GM12891 (cell line): Measurements from ENCODE around the gene NFIX.

ENCODE experiments used
- POLR2A ChIP-seq: IDR thresholded peaks from 2 replicates; pipeline ENCODE4 v1.6.1; 2011; ENCODE audit warnings: low read depth, low read length, control low read depth
- POLR2AphosphoS5 ChIP-seq: IDR thresholded peaks from 2 replicates; pipeline ENCODE4 v1.6.1; 2011; ENCODE audit warnings: low read depth, low read length, control low read depth
- TAF1 ChIP-seq: IDR thresholded peaks from 2 replicates; pipeline ENCODE4 v1.6.1; 2011; ENCODE audit warnings: low read depth, low read length, control low read depth

DNA sequence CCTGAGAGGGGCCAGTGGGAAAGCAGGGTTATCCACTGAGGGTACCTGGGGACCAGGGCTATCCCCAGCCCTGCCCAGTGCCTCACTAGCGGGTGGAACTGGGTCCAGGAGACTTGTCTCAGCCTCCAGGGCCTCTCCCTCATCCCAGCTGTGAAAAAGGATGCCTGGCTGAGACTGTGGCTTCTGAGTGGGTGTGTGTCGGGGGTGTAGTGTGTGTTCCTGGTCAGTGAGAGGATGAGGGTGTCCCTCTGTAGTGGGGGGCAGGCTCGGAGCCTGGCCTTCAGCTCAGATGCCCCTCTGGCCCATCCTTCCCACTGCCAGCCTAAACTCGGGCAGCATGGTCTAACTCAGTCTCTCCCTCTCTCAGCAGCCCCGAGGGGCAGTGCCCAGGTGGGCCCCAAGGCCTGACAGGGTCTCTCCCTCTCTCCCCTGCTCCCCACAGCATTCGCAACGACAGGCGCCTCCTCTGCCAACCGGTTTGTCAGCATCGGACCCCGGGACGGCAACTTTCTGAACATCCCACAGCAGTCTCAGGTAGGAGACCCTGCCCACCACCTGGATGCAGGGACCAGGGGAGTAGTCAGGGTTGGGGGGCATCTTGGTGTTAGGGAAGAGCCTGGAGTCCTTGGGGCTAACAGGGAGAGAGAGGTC lies 94.7 kb downstream of the NFIX start:
- TF ChIP-seq POLR2A, result no peak
- TF ChIP-seq TAF1, result no peak
- no peak for TF ChIP-seq POLR2AphosphoS5
